OCI-LY7 (cell line): ENCODE measurements around the gene TCTA. TPM values are rescaled to one million over a fixed set of nuclear protein-coding genes. Genes with fewer than 3 reads are reported as not detected.

Source experiments
- total RNA-seq, 2 experiments: library from RNA; depleted of rRNA in 1 of 2; stranded (reverse); fragments of >200 nt in 1 of 2; shearing (Covaris generic) in 1 of 2; gene quantifications; 2 replicates each; pipeline ENCODE4 v1.2.3, GENCODE V29; 2014 to 2022

The TCTA gene
- total RNA-seq, 2 experiments from 2014 or later: 17.9 to 37.7 TPM

Other genes starting within 250 kb of the TCTA start
- 20.3 and 27.9 TPM in 2 replicates for gene CCDC71, start 246.1 kb upstream of the TCTA start, total RNA-seq (2014; rRNA removed; shearing (Covaris generic))
- gene CCDC71, start 246.1 kb upstream of the TCTA start, total RNA-seq (2022): 22.7 and 23.4 TPM in 2 replicates
- gene KLHDC8B, start 240.8 kb upstream of the TCTA start, total RNA-seq (2014; rRNA removed; shearing (Covaris generic)): 0.69 TPM in 1 of 2 replicates, not detected in the other
- gene KLHDC8B, start 240.8 kb upstream of the TCTA start, total RNA-seq (2022): 0.91 and 1.3 TPM in 2 replicates
- gene C3orf62, start 135.2 kb upstream of the TCTA start, total RNA-seq (2014; rRNA removed; shearing (Covaris generic)): 4.8 and 6.4 TPM in 2 replicates
- 11.3 and 11.7 TPM in 2 replicates for gene C3orf62, start 135.2 kb upstream of the TCTA start, total RNA-seq (2022)
- gene USP4, start 72.4 kb upstream of the TCTA start, total RNA-seq (2014; rRNA removed; shearing (Covaris generic)): 28.6 and 41.6 TPM in 2 replicates
- gene USP4, start 72.4 kb upstream of the TCTA start, total RNA-seq (2022): 74.6 and 80.3 TPM in 2 replicates
- gene GPX1, start 54.1 kb upstream of the TCTA start, total RNA-seq (2014; rRNA removed; shearing (Covaris generic)): 77.6 and 82.3 TPM in 2 replicates
- gene GPX1, start 54.1 kb upstream of the TCTA start, total RNA-seq (2022): 119 and 148 TPM in 2 replicates
- gene RHOA, start 447 bp upstream of the TCTA start, total RNA-seq (2014; rRNA removed; shearing (Covaris generic)): 218 and 219 TPM in 2 replicates
- gene RHOA, start 447 bp upstream of the TCTA start, total RNA-seq (2022): 373 and 403 TPM in 2 replicates
- gene AMT, start 10.1 kb downstream of the TCTA start, total RNA-seq (2014; rRNA removed; shearing (Covaris generic)): 5.3 and 5.4 TPM in 2 replicates
- gene AMT, start 10.1 kb downstream of the TCTA start, total RNA-seq (2022): 6.0 and 7.8 TPM in 2 replicates
- 8.3 and 15.4 TPM in 2 replicates for gene NICN1, start 16.9 kb downstream of the TCTA start, total RNA-seq (2014; rRNA removed; shearing (Covaris generic))
- gene NICN1, start 16.9 kb downstream of the TCTA start, total RNA-seq (2022): 23.2 and 27.3 TPM in 2 replicates
- 10.6 and 10.9 TPM in 2 replicates for gene DAG1, start 57.8 kb downstream of the TCTA start, total RNA-seq (2014; rRNA removed; shearing (Covaris generic))
- 14.9 and 15.6 TPM in 2 replicates for gene DAG1, start 57.8 kb downstream of the TCTA start, total RNA-seq (2022)
- gene BSN, start 142.1 kb downstream of the TCTA start, total RNA-seq (2014; rRNA removed; shearing (Covaris generic)): 0.03 TPM in 2 replicates
- 0.20 and 0.27 TPM in 2 replicates for gene BSN, start 142.1 kb downstream of the TCTA start, total RNA-seq (2022)